Thyroid gland (tissue), 4 donors: ENCODE results near the gene TTN. TPM values are rescaled to one million over a fixed set of nuclear protein-coding genes. Genes with fewer than 3 reads are reported as not detected.

Experiments used
- DNase-seq, 2 donors: peaks; one replicate each; pipeline ENCODE4 v3.0.0-alpha.2; 2019
- H3K27ac ChIP-seq, 3 donors: fragments of 200-600 bp; sonication (generic); 1 replicate in 2 of 3; 2 replicates in 1 of 3; pipeline ENCODE4 v1.5.1; 2016 to 2019; ENCODE audit warnings: mild to moderate bottlenecking in 1 of 3, moderate library complexity in 1 of 3
- H3K27me3 ChIP-seq: fragments of 200-600 bp; sonication (generic); one replicate; pipeline ENCODE4 v1.5.1; 2019
- H3K36me3 ChIP-seq, 2 donors: fragments of 200-600 bp; sonication (generic); one replicate each; pipeline ENCODE4 v1.5.1; 2016 to 2019
- H3K4me1 ChIP-seq, 2 donors: fragments of 200-600 bp; sonication (generic); one replicate each; pipeline ENCODE4 v1.5.1; 2017 to 2019
- H3K4me3 ChIP-seq, 3 donors: fragments of 200-600 bp; sonication (generic); replicated peaks in 1 of 3; 1 replicate in 2 of 3; 2 replicates in 1 of 3; pipeline ENCODE4 v1.5.1; 2016; ENCODE audit warnings: mild to moderate bottlenecking in 1 of 3
- H3K9me3 ChIP-seq: fragments of 200-600 bp; sonication (generic); one replicate; pipeline ENCODE4 v1.5.1; 2017
- POLR2A ChIP-seq, 2 donors: fragments of 450-650 bp; IDR thresholded peaks; one replicate each; pipeline ENCODE4 v1.6.1; 2017; ENCODE audit warnings: antibody characterized with exemption in 2 of 2, mild to moderate bottlenecking in 2 of 2, moderate library complexity in 1 of 2
- WGBS, 2 donors: methylation state at CpG; one replicate each; pipeline ENCODE4 v1.1.5; 2017; 5-methylcytosine and 5-hydroxymethylcytosine counted together
- intact Hi-C: fragments of 100-400 bp; cut with DNase I; formaldehyde crosslinking; loops from one replicate; pipeline ENCODE4 v1.15.1; 2023
- total RNA-seq, 4 donors: library from RNA; depleted of rRNA; stranded (reverse); fragments of >200 nt; gene quantifications; one replicate each; pipeline ENCODE4 v1.2.3, GENCODE V29; 2016
- TF ChIP-seq, protein P1 (sequence below), 6 experiments: fragments of 200-600 bp in 3 of 6; fragments of 450-650 bp in 3 of 6; sonication (generic) in 3 of 6; IDR thresholded peaks; one replicate each; pipeline ENCODE4 v1.5.1; 2016 to 2019; ENCODE audit warnings: antibody characterized with exemption in 6 of 6, mild to moderate bottlenecking in 2 of 6, inconsistent platforms in 1 of 6, moderate library complexity in 1 of 6

Gene TTN
- total RNA-seq, 4 donors from 2014 or later: 6.3 to 11.3 (median 10.3) TPM

DNA sequence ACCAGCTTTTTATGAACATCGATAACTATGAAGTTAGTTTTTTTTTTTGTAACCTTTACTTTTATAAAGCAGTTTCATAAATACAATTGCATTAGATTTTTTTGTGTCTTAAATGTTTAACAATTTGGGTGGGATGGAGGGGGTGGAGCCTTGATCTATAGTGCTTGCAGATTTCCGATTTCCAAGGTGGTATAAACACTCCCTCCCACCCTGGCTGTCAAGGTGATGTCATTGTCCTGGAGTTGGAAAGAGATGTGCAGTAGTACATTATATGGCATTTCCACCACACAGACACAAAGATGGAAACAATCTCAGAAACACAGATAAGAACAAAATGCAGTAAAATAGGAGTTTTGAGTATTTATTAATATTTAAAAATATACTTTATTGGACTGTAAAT is 114.4 kb downstream of the TTN start:
- Histone ChIP-seq H3K4me1 (no peaks in the 10 kb centered on the region), H3K27me3 (no peaks in the 10 kb centered on the region), H3K4me3 (no peak overlapping the region), H3K9me3 (no peaks in the 10 kb centered on the region), H3K27ac (no peak overlapping the region), H3K36me3 (no peaks in the 10 kb centered on the region)
- DNase-seq: no peak
- 89 to 91% methylated on average over 2 of the region's 2 CpGs for WGBS, 2 donors
- TF ChIP-seq, protein P1, sequence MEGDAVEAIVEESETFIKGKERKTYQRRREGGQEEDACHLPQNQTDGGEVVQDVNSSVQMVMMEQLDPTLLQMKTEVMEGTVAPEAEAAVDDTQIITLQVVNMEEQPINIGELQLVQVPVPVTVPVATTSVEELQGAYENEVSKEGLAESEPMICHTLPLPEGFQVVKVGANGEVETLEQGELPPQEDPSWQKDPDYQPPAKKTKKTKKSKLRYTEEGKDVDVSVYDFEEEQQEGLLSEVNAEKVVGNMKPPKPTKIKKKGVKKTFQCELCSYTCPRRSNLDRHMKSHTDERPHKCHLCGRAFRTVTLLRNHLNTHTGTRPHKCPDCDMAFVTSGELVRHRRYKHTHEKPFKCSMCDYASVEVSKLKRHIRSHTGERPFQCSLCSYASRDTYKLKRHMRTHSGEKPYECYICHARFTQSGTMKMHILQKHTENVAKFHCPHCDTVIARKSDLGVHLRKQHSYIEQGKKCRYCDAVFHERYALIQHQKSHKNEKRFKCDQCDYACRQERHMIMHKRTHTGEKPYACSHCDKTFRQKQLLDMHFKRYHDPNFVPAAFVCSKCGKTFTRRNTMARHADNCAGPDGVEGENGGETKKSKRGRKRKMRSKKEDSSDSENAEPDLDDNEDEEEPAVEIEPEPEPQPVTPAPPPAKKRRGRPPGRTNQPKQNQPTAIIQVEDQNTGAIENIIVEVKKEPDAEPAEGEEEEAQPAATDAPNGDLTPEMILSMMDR (IDR thresholded peaks at IDR 0.05): no peak
- TF ChIP-seq POLR2A (IDR thresholded peaks at IDR 0.05): no peak
- intact Hi-C loops: no loop called here

GRCh38 chr2:178689808-178690207 is 117.4 kb downstream of the TTN start:
- WGBS, 2 donors: 77 to 83% methylated on average over 1 of the region's 1 CpG

GRCh38 chr2:178683877-178684276 is 123.3 kb downstream of the TTN start:
- H3K4me1 ChIP-seq: no peaks in the 10 kb centered on the region
- no peak for DNase-seq
- no peaks in the 10 kb centered on the region for H3K36me3 ChIP-seq
- intact Hi-C loops: no loop called here
- H3K4me3 ChIP-seq: no peak overlapping the region
- 67 to 69% methylated on average over 1 of the region's 1 CpG for WGBS, 2 donors
- no peaks in the 10 kb centered on the region for H3K27me3 ChIP-seq
- no peaks in the 10 kb centered on the region for H3K9me3 ChIP-seq
- TF ChIP-seq, protein P1 (IDR thresholded peaks at IDR 0.05): no peak
- TF ChIP-seq POLR2A (IDR thresholded peaks at IDR 0.05): no peak
- H3K27ac ChIP-seq: no peak overlapping the region

More at GRCh38 chr2:178689808-178690207, 117.4 kb downstream of the TTN start:
- H3K27ac ChIP-seq: no peak overlapping the region
- no peaks in the 10 kb centered on the region for H3K27me3 ChIP-seq
- no peak overlapping the region for H3K4me3 ChIP-seq
- DNase-seq: no peak
- H3K9me3 ChIP-seq: no peaks in the 10 kb centered on the region
- intact Hi-C loops: no loop called here
- no peaks in the 10 kb centered on the region for H3K36me3 ChIP-seq
- no peaks in the 10 kb centered on the region for H3K4me1 ChIP-seq
- TF ChIP-seq POLR2A (IDR thresholded peaks at IDR 0.05): no peak
- TF ChIP-seq, protein P1 (IDR thresholded peaks at IDR 0.05): no peak

DNA sequence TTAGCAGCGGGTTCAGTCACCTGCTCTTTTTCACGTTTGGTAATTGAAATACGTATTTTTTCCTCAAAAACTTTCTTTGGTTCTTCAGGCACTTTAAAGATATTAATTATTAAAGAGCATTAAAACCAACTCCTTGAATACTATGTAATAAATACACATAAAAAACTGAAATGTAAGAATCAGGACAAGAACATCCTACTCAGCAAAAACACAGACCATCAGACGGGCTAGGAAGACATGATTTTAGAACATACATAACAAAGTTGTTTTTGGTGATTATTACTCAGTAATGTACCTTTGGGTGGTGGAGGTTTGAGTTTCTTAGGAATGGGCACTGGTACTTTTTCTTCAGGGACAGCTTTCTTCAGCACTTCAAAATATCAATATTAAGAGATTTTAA is 126.1 kb downstream of the TTN start:
- no peak for TF ChIP-seq POLR2A (IDR thresholded peaks at IDR 0.05)
- TF ChIP-seq, protein P1 (IDR thresholded peaks at IDR 0.05): no peak
- intact Hi-C loops: no loop called here
- DNase-seq: no peak
- no peaks in the 10 kb centered on the region for H3K4me1 ChIP-seq
- H3K27ac ChIP-seq: no peak overlapping the region
- H3K27me3 ChIP-seq: no peaks in the 10 kb centered on the region
- H3K9me3 ChIP-seq: no peaks in the 10 kb centered on the region
- H3K4me3 ChIP-seq: no peak overlapping the region
- no peaks in the 10 kb centered on the region for H3K36me3 ChIP-seq
- 89 to 93% methylated on average over 4 of the region's 4 CpGs for WGBS, 2 donors

- H3K4me3 ChIP-seq: no peak overlapping the region
- H3K4me1 ChIP-seq: no peaks in the 10 kb centered on the region
- H3K36me3 ChIP-seq: no peaks in the 10 kb centered on the region
- intact Hi-C loops: no loop called here
- 44 to 53% methylated on average over 1 of the region's 1 CpG for WGBS, 2 donors
- no peaks in the 10 kb centered on the region for H3K27me3 ChIP-seq
- no peak for DNase-seq
- no peak overlapping the region for H3K27ac ChIP-seq
- TF ChIP-seq, protein P1 (IDR thresholded peaks at IDR 0.05): no peak
- TF ChIP-seq POLR2A (IDR thresholded peaks at IDR 0.05): no peak
- no peaks in the 10 kb centered on the region for H3K9me3 ChIP-seq
Measured at GRCh38 chr2:178679891-178680290, 127.3 kb downstream of the TTN start.
